CD4-positive, alpha-beta T cell treated with Interleukin-4 for 4 hours (primary cell): ENCODE measurements around the gene SART1.
"Not testable (repeated sequence)": the region's sequence is repeated elsewhere in the genome, so short reads cannot be mapped to it uniquely, and the experiment has no call there.

Experiments
- DNase-seq: peaks from one replicate; pipeline ENCODE4 v3.0.0-alpha.2; 2020

Gene SART1

GRCh38 chr11:65932558-65932919, 29.0 kb upstream of the SART1 start:
- no peak for DNase-seq

- DNase-seq = no peak
Observed at GRCh38 chr11:65934014-65934413, 27.5 kb upstream of the SART1 start.

GRCh38 chr11:65937766-65938165, 23.8 kb upstream of the SART1 start:
- DNase-seq = no peak

GRCh38 chr11:65941720-65942310, 19.7 kb upstream of the SART1 start:
- no peak for DNase-seq

GRCh38 chr11:65942531-65942930, 19.0 kb upstream of the SART1 start:
- no peak for DNase-seq

GRCh38 chr11:65944191-65944590, 17.3 kb upstream of the SART1 start:
- DNase-seq = no peak

GRCh38 chr11:65944767-65945166, 16.8 kb upstream of the SART1 start:
- DNase-seq = no peak

GRCh38 chr11:65945430-65945911, 16.1 kb upstream of the SART1 start, which contains the start of gene TSGA10IP:
TSGA10IP (plus strand) TSS chr11:65945480; CDS start chr11:65945676, 196 bp downstream.
- DNase-seq = no peak

- no peak for DNase-seq
Observed at GRCh38 chr11:65945941-65946558, 15.5 kb upstream of the SART1 start.

- DNase-seq = no peak
Observed at GRCh38 chr11:65946655-65947054, 14.9 kb upstream of the SART1 start.

- DNase-seq = no peak
Observed at GRCh38 chr11:65947133-65947532, 14.4 kb upstream of the SART1 start.

GRCh38 chr11:65947603-65948125, 13.9 kb upstream of the SART1 start:
- no peak for DNase-seq

GRCh38 chr11:65950711-65951110, 10.8 kb upstream of the SART1 start:
- not testable (repeated sequence) for DNase-seq

GRCh38 chr11:65951641-65952040, 9.9 kb upstream of the SART1 start:
- not testable (repeated sequence) for DNase-seq

GRCh38 chr11:65952052-65952521, 9.4 kb upstream of the SART1 start:
- DNase-seq = no peak

- no peak for DNase-seq
Observed at GRCh38 chr11:65953471-65953870, 8.1 kb upstream of the SART1 start.

GRCh38 chr11:65954771-65955170, 6.8 kb upstream of the SART1 start:
- no peak for DNase-seq

GRCh38 chr11:65958291-65958690, 3.2 kb upstream of the SART1 start:
- no peak for DNase-seq

GRCh38 chr11:65958774-65959420, 2.6 kb upstream of the SART1 start:
- DNase-seq = no peak

- DNase-seq = no peak
Observed at GRCh38 chr11:65960824-65961266, 689 bp upstream of the SART1 start.

GRCh38 chr11:65962141-65962564, 619 bp downstream of the SART1 start:
- no peak for DNase-seq

GRCh38 chr11:65964906-65965305, 3.4 kb downstream of the SART1 start:
- no peak for DNase-seq

GRCh38 chr11:65965986-65966762, 4.6 kb downstream of the SART1 start:
- no peak for DNase-seq
